ENCODE data around the gene DDX19B. TPM values are rescaled to one million over a fixed set of nuclear protein-coding genes. Genes with fewer than 3 reads are reported as not detected.
A peak's percentile ranks its signal among the peaks of the same experiment; 100 is the strongest.

The DDX19B gene
- polyA plus RNA-seq, 3 donors = 29.2 to 33.0 (median 31.9) TPM

DNA sequence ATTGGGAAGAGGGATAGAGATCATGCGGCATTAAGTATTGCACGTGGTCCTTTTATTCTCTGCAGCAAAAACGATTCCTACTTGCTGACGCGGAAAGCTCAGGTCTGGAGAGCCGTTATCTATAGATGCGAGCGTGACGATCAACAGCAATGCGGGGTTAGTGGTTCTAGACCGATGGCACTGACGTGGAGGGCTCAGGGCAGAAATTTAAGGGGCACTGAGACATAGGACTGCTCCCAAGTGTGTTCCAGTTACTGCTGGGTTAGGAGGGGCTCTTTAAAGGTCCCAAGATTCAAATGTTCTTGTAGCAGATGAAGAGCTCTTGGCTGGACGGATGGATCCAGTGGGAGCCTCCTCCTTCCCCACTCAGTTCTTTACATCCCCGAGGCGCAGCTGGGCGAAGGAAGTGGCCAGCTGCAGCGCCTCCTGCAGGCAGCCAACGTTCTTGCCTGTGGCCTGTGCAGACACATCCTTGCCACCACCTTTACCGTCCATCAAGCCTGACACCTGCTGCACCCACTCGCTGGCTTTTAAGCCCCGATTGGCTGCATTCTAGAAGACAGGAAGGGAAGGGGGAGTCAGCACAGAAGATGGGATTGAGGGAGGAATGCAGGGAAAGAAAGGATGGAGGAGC lies 46.5 kb upstream of the DDX19B start:
- H3K36me3 ChIP-seq (replicated peaks in 1 of 2; ENCODE audit: control insufficient read depth in 1 of 2, insufficient read depth in 2 of 2, low read length in 2 of 2) = peaks cover 14 to 32% of the 10 kb centered on the region in 2 donors
- no peaks in the 10 kb centered on the region for H3K27me3 ChIP-seq (ENCODE audit: control insufficient read depth in 2 of 2, insufficient read depth in 2 of 2, low read length in 2 of 2)
- H3K79me2 ChIP-seq (ENCODE audit: insufficient read depth, low read length) = peaks cover 32% of the 10 kb centered on the region
- peaks cover 16% of the 10 kb centered on the region for H4K20me1 ChIP-seq (ENCODE audit: insufficient read depth, low read length)
- intact Hi-C loops (cut with micrococcal nuclease) = no loop called here
- H3K27ac ChIP-seq (ENCODE audit: low read depth in 1 of 2, low read length in 2 of 2) = no peak overlapping the region
- no peaks in the 10 kb centered on the region for H3K9me3 ChIP-seq (replicated peaks in 1 of 2; ENCODE audit: control insufficient read depth in 1 of 2, insufficient read depth in 1 of 2, low read length in 2 of 2)
- H3K9ac ChIP-seq (ENCODE audit: insufficient read depth, low read length, poor library complexity, severe bottlenecking) = no peak overlapping the region
- no peak overlapping the region for H3K4me3 ChIP-seq (replicated peaks in 1 of 3; ENCODE audit: low read depth in 2 of 3, low read length in 3 of 3)
- peaks cover 0 to 4% (median 0%) of the 10 kb centered on the region in 7 donors for H3K9me3 Mint-ChIP-seq
- 95% methylated on average over 15 of the region's 21 CpGs for WGBS (ENCODE audit: insufficient coverage)
- peaks cover 11 to 20% of the 10 kb centered on the region in 2 donors for H3K4me1 ChIP-seq (ENCODE audit: control insufficient read depth in 1 of 2, insufficient read depth in 2 of 2, low read length in 2 of 2)
- no peak overlapping the region for H3K27ac Mint-ChIP-seq
- peak overlapping the region; percentile 88 for H3K4me2 ChIP-seq (replicated peaks; ENCODE audit: extremely low read depth, low read length, poor library complexity, severe bottlenecking)
- H3K27me3 Mint-ChIP-seq (ENCODE audit: low read depth in 3 of 3) = no peaks in the 10 kb centered on the region
- TF ChIP-seq, protein P1, sequence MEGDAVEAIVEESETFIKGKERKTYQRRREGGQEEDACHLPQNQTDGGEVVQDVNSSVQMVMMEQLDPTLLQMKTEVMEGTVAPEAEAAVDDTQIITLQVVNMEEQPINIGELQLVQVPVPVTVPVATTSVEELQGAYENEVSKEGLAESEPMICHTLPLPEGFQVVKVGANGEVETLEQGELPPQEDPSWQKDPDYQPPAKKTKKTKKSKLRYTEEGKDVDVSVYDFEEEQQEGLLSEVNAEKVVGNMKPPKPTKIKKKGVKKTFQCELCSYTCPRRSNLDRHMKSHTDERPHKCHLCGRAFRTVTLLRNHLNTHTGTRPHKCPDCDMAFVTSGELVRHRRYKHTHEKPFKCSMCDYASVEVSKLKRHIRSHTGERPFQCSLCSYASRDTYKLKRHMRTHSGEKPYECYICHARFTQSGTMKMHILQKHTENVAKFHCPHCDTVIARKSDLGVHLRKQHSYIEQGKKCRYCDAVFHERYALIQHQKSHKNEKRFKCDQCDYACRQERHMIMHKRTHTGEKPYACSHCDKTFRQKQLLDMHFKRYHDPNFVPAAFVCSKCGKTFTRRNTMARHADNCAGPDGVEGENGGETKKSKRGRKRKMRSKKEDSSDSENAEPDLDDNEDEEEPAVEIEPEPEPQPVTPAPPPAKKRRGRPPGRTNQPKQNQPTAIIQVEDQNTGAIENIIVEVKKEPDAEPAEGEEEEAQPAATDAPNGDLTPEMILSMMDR (IDR thresholded peaks at IDR 0.05) = no peak
- H2AFZ ChIP-seq (ENCODE audit: insufficient read depth, low read depth, low read length, poor library complexity, severe bottlenecking) = peak overlapping the region; percentile 73
- H3K4me3 Mint-ChIP-seq = no peak overlapping the region
- peaks cover 20% of the 10 kb centered on the region for H3K4me1 Mint-ChIP-seq
- peaks cover 25 to 54% of the 10 kb centered on the region in 2 donors for H3K36me3 Mint-ChIP-seq
- DNase-seq = no peak

DNA sequence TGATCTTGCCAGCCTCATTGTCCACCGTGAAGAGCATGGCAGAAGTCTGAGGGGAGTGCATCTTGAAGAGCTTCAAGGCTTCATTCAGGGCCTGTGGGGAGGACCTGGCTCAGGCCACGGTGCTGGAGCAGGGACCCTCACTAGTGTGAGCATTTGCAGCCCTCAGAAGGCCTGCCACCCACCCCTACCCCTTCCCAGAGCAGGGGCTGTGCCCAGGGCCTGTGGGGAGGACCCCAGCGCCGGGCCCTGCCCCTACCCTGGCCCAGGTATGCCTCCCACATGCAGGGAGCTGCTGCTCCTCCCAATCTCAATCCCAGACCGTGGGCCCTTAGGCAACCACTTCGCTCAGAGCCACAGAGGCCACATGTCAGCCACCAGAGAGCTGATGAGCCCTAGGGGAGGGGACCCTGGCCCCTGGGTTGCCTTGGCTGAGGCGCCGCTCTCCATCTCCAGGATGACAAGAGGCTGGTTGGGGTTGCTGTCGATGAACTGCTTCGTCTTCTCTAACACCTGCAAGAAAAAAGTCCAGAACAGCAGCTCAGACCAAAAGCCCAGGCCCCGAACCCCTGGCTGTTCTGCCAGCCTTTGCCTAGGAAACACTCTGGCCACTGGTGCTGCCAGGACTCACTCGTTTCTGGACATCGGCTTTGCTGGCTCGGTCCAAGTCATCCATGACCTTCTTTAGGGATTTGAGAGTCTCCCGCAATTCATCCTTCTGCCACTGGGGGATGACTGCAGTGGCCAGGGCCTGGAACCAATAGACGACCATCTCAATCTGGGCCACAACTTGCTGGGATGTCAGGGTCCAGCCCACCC lies 45.5 kb upstream of the DDX19B start:
- no peak overlapping the region for H3K4me2 ChIP-seq (replicated peaks; ENCODE audit: extremely low read depth, low read length, poor library complexity, severe bottlenecking)
- Mint-ChIP-seq H3K36me3 (peaks cover 35 to 60% of the 10 kb centered on the region in 2 donors), H3K4me3 (peak overlapping the region in 1 of 2 donors; percentile 45), H3K9me3 (peaks cover 0 to 4% (median 0%) of the 10 kb centered on the region in 7 donors), H3K4me1 (peaks cover 20% of the 10 kb centered on the region), H3K27me3 (ENCODE audit: low read depth in 3 of 3) (no peaks in the 10 kb centered on the region), H3K27ac (peak overlapping the region in 1 of 7 donors; percentile 37)
- H3K9me3 ChIP-seq (replicated peaks in 1 of 2; ENCODE audit: control insufficient read depth in 1 of 2, insufficient read depth in 1 of 2, low read length in 2 of 2) = no peaks in the 10 kb centered on the region
- TF ChIP-seq, protein P1 (IDR thresholded peaks at IDR 0.05) = peak; percentile 84
- peaks cover 21 to 40% of the 10 kb centered on the region in 2 donors for H3K36me3 ChIP-seq (replicated peaks in 1 of 2; ENCODE audit: control insufficient read depth in 1 of 2, insufficient read depth in 2 of 2, low read length in 2 of 2)
- no peak overlapping the region for H3K9ac ChIP-seq (ENCODE audit: insufficient read depth, low read length, poor library complexity, severe bottlenecking)
- no peaks in the 10 kb centered on the region for H3K27me3 ChIP-seq (ENCODE audit: control insufficient read depth in 2 of 2, insufficient read depth in 2 of 2, low read length in 2 of 2)
- H3K27ac ChIP-seq (ENCODE audit: low read depth in 1 of 2, low read length in 2 of 2) = no peak overlapping the region
- H3K4me1 ChIP-seq (ENCODE audit: control insufficient read depth in 1 of 2, insufficient read depth in 2 of 2, low read length in 2 of 2) = peaks cover 11 to 20% of the 10 kb centered on the region in 2 donors
- 88% methylated on average over 15 of the region's 16 CpGs for WGBS (ENCODE audit: insufficient coverage)
- no peak overlapping the region for H2AFZ ChIP-seq (ENCODE audit: insufficient read depth, low read depth, low read length, poor library complexity, severe bottlenecking)
- no peak overlapping the region for H3K4me3 ChIP-seq (replicated peaks in 1 of 3; ENCODE audit: low read depth in 2 of 3, low read length in 3 of 3)
- peak; percentile 22 to 51 (median 34) for DNase-seq
- intact Hi-C loops (cut with micrococcal nuclease) = no loop called here
- peaks cover 25% of the 10 kb centered on the region for H3K79me2 ChIP-seq (ENCODE audit: insufficient read depth, low read length)
- peaks cover 16% of the 10 kb centered on the region for H4K20me1 ChIP-seq (ENCODE audit: insufficient read depth, low read length)
